Gastrocnemius medialis (tissue), 4 donors: ENCODE measurements around the gene TAS2R3.
"Not testable (repeated sequence)": the region's sequence is repeated elsewhere in the genome, so short reads cannot be mapped to it uniquely, and the experiment has no call there.

Experiments
- CTCF ChIP-seq, 5 experiments: fragments of 450-650 bp in 3 of 5; fragments of 200-600 bp in 2 of 5; sonication (generic) in 2 of 5; IDR thresholded peaks in 4 of 5; conservative IDR thresholded peaks in 1 of 5; 1 replicate in 4 of 5; 2 replicates in 1 of 5; pipeline ENCODE4 v1.5.1; 2016 to 2019; ENCODE audit warnings: antibody characterized with exemption in 5 of 5, mild to moderate bottlenecking in 3 of 5, moderate library complexity in 3 of 5
- POLR2A ChIP-seq, 2 donors: fragments of 450-650 bp; IDR thresholded peaks; one replicate each; pipeline ENCODE4 v1.6.1; 2017; ENCODE audit warnings: antibody characterized with exemption in 2 of 2, mild to moderate bottlenecking in 2 of 2, moderate library complexity in 2 of 2

- TF ChIP-seq CTCF (IDR thresholded peaks at IDR 0.05 in 4 of 5, conservative IDR thresholded peaks at IDR 0.05 in 1 of 5); POLR2A (IDR thresholded peaks at IDR 0.05): not testable (repeated sequence)
Observed at GRCh38 chr7:141770083-141770583, 6.2 kb downstream of the TAS2R3 start.
